Measurements from ENCODE around the gene ETHE1. TPM values are rescaled to one million over a fixed set of nuclear protein-coding genes. Genes with fewer than 3 reads are reported as not detected.

Gene ETHE1
- total and polyA plus RNA-seq, 5 experiments from 2014 or later: 23.9 to 78.7 (median 62.0) TPM

DNA sequence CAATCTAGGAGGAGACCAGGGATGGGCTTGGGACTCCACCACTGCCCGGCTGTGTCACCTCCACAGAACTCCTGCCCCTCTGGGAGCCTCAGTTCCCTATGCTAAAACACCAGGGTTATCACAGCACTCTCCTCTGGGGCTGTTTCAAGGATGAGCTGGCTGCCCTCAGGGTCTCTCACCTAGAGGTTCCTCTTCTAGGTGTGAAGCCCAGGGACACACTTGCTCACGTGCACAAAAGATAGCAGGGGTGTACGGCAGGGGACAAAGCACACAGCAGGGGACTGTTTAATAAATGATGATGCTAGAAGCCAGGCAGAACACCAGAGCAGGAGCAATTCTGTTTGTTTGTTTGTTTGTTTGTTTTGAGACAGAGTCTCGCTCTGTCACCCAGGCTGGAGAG is 44.8 kb downstream of the ETHE1 start:
- POLR2A ChIA-PET: interaction anchor here (0.8 kb wide), 1 partner anchor 20 kb away, joined by 4 read pairs; no protein-coding TSS in a partner anchor
- DNase-seq (no peak), ATAC-seq (no peak)
- H3K9me3 Mint-ChIP-seq: no peaks in the 10 kb centered on the region
- peaks cover 0 to 35% (median 17%) of the 10 kb centered on the region in 3 donors for H3K36me3 Mint-ChIP-seq
- peak overlapping the region in 1 of 10 donors; percentile 16 for H3K27ac Mint-ChIP-seq
- no peaks in the 10 kb centered on the region for H3K27me3 Mint-ChIP-seq
- no peak overlapping the region for H3K4me3 Mint-ChIP-seq
- peaks cover 0 to 2% (median under 1%) of the 10 kb centered on the region in 4 donors for H3K4me1 Mint-ChIP-seq

DNA sequence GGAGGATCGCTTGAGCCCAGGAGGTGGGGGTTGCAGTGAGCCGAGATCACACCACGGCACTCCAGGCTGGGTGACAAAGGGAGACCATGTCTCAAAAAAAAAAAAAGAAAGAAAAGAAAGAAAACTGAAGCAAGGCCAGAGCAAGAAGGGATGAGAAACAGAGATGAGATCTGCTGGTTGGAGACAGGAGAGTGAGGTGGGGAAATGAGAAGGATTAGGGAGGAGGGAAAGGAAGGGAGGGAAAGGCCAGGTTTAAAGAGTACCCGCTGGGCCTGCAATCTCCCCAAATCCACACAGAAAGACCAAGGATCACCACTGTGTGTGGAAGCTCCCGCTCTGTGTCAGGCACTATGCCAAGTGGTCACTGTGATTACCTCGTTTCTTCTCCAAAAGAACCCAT is 45.3 kb downstream of the ETHE1 start:
- DNase-seq: no peak
- Mint-ChIP-seq H3K4me3 (no peak overlapping the region), H3K9me3 (no peaks in the 10 kb centered on the region), H3K36me3 (peaks cover 0 to 35% (median 17%) of the 10 kb centered on the region in 3 donors), H3K27ac (peak overlapping the region in 3 of 10 donors; percentile 16 to 56 (median 31)), H3K27me3 (no peaks in the 10 kb centered on the region), H3K4me1 (peaks cover 0 to 2% (median under 1%) of the 10 kb centered on the region in 4 donors)
- POLR2A ChIA-PET: no interaction called here
- no peak for ATAC-seq

DNA sequence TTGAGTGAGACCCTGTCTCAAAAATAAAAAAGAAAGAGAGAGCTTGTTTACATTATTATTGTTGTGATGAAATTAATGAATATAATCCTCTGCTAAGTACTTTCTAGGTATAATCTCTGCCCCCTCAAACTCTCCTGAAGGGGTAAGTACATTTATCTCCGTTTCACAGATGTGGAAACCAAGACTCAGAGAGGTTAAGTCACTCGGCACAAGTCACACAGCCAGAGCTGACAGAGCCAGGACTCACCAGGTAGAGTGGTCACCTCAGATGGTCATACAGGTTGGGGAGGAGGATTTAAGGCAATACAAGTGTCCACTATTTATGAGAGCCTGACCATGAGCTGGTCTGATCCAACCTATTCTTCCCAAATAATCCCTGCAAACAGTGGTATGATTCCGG is 46.4 kb downstream of the ETHE1 start:
- POLR2A ChIA-PET: interaction anchor here (0.6 to 1.5 kb wide), 6 partner anchors 14 to 52 kb away, joined by 3 to 12 read pairs (median 3); partner anchors contain the start of genes LYPD3 and ZNF575
- no peaks in the 10 kb centered on the region for H3K9me3 Mint-ChIP-seq
- H3K4me1 Mint-ChIP-seq: peaks cover 2 to 8% (median 5%) of the 10 kb centered on the region in 4 donors
- ATAC-seq (no peak), DNase-seq (no peak)
- H3K27ac Mint-ChIP-seq: peak overlapping the region in 4 of 10 donors; percentile 43 to 80 (median 64)
- H3K36me3 Mint-ChIP-seq: peaks cover 0 to 35% (median 14%) of the 10 kb centered on the region in 3 donors
- H3K27me3 Mint-ChIP-seq: no peaks in the 10 kb centered on the region
- H3K4me3 Mint-ChIP-seq: no peak overlapping the region

DNA sequence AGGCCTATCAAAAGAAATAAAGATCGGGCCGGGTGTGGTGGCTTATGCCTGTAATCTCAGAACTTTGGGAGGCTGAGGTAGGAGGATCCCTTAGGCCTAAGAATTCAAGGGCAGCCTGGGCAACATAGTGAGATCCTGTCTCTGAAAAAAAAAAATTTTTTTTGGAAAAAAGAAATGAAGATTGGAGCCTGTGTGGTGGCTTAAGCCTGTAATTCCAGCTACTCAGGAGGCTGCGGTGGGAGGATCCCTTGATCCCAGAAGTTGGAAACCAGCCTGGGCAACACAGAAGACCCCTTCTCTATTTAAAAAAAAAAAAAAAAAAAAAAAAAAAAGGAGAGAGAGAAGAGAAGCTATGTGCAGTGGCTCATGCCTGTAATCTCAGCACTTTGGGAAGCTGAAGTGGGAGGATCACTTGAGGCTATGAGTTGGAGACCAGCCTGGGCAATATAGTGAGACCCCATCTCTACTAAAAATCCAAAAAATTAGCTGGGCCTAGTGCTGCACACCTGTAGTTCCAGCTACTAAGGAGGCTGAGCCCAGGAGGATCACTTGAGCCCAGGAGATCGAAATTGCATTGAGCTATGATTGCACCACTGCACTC is 46.9 kb downstream of the ETHE1 start:
- H3K4me3 Mint-ChIP-seq: no peak overlapping the region
- H3K27ac Mint-ChIP-seq: peak overlapping the region in 4 of 10 donors; percentile 32 to 80 (median 54)
- no peaks in the 10 kb centered on the region for H3K27me3 Mint-ChIP-seq
- no peaks in the 10 kb centered on the region for H3K9me3 Mint-ChIP-seq
- POLR2A ChIA-PET: interaction anchor here (0.6 to 1.5 kb wide), 6 partner anchors 15 to 53 kb away, joined by 3 to 12 read pairs (median 3); partner anchors contain the start of genes LYPD3 and ZNF575
- ATAC-seq (no peak), DNase-seq (no peak)
- peaks cover 0 to 38% (median 16%) of the 10 kb centered on the region in 3 donors for H3K36me3 Mint-ChIP-seq
- H3K4me1 Mint-ChIP-seq: peaks cover 7 to 13% (median 9%) of the 10 kb centered on the region in 4 donors

DNA sequence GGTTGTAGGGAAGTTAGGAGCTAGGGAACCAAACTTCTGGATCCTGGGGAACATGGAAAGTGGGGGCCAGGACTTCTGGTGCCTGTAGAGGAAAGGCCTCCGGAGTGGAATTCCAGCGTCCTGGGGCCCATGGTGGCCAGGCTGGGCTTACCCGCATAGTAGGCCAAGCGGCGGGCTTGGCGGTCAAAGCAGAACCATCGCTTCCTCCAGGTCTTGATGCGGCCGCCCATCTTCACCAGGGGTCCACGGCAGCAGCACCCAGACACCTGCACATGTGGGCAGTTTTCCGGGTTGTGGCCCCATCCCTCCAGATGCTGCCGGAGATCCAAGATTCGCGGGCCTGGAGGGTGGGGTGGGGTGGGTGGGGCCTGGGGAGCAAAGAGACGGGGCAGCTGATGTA is 47.8 kb downstream of the ETHE1 start:
- Mint-ChIP-seq H3K27me3 (no peaks in the 10 kb centered on the region), H3K9me3 (no peaks in the 10 kb centered on the region), H3K4me3 (no peak overlapping the region), H3K27ac (peak overlapping the region in 5 of 10 donors; percentile 34 to 79 (median 52)), H3K36me3 (peaks cover 0 to 34% (median 16%) of the 10 kb centered on the region in 3 donors), H3K4me1 (peaks cover 7 to 19% (median 14%) of the 10 kb centered on the region in 4 donors)
- POLR2A ChIA-PET: no interaction called here
- ATAC-seq (no peak), DNase-seq (no peak)

DNA sequence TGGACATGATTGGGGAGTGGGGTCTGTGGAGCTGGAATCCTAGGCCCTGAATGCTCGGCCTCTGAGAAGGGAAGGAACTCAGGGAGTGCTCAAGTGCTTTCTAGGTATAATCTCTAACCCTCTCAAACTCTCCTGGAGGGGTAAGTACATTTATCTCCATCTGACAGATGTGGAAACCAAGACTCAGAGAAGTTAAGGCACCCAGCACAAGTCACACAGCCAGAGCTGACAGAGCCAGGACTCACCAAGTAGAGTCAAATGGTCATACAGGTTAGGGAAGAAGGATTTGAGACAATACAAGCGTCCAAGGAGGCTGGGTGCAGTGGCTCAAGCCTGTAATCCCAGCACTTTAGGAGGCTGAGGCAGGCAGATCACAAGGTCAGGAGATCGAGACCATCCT is 48.7 kb downstream of the ETHE1 start:
- H3K4me1 Mint-ChIP-seq: peaks cover 14 to 23% (median 21%) of the 10 kb centered on the region in 4 donors
- no peaks in the 10 kb centered on the region for H3K9me3 Mint-ChIP-seq
- peaks cover 0 to 32% (median 16%) of the 10 kb centered on the region in 3 donors for H3K36me3 Mint-ChIP-seq
- peak overlapping the region in 8 of 10 donors; percentile 9 to 99 (median 82) for H3K27ac Mint-ChIP-seq
- DNase-seq: no peak
- no peak for ATAC-seq
- H3K27me3 Mint-ChIP-seq: no peaks in the 10 kb centered on the region
- POLR2A ChIA-PET: interaction anchor here (0.7 kb wide), 1 partner anchor 15 kb away, joined by 3 read pairs; no protein-coding TSS in a partner anchor
- H3K4me3 Mint-ChIP-seq: no peak overlapping the region

DNA sequence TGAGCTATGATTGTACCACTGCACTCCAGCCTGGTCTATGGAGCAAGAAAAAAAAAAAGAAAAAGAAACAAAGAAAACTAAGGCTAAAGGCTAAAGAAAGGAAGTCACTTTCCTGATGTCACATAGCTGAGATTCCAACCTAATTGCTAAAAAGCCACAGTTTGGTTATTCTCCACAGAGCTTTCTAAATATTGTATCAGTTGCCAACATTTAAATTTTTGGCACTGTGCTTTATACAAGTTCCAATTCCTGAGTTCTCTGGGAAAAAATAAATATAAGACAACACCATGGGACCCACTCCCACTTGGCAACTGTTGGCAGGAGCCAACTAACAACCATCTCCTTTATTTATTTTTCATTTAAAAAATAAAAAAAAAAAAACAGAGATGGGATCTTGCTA is 50.4 kb downstream of the ETHE1 start:
- Mint-ChIP-seq H3K4me1 (peaks cover 18 to 38% (median 35%) of the 10 kb centered on the region in 4 donors), H3K36me3 (peaks cover 0 to 29% (median 16%) of the 10 kb centered on the region in 3 donors), H3K27me3 (no peaks in the 10 kb centered on the region), H3K27ac (peak overlapping the region in 9 of 10 donors; percentile 2 to 100 (median 99)), H3K9me3 (no peaks in the 10 kb centered on the region), H3K4me3 (peak overlapping the region in 1 of 10 donors; percentile 91)
- POLR2A ChIA-PET: interaction anchor here (5.9 kb wide), 1 partner anchor 12 kb away, joined by 71 read pairs; the partner anchor contains the start of gene LYPD3
- DNase-seq (no peak), ATAC-seq (no peak)

DNA sequence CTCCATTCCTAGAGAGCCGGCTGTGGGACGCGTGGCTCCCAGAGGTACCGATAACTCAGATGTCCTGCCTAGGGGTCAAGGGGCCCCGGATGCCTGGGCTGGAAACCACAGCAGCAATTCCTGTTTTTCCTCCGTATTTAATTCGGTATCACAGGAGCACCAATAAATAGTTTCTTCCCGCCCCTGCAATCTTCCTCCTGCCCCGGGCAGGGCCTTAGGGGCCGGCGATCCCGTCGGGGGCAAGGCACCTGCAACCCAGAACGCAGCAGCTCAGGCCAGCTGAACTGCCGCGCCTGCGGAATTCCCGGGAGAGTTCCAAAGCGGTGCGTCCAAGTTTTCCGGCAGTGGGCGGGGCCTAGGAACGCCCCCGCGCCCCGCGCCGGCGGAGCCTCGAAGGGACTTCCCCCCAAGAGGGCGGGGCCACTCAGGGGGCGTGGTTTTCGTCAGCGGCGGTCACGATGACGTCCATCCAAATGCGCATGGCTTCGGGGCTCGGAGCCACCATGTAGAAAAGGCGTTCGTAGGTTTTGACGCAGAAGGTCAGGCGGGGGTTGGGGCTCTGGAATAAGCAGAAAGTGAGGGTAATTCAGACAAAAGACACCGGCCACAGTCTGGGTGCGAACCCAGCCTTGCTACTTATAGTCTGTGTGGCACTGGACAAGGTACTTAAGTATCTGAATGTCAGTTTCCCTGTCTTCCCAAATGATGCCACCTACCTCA is 51.9 kb downstream of the ETHE1 start:
- peak overlapping the region; percentile 92 to 100 (median 99) for H3K27ac Mint-ChIP-seq
- no peaks in the 10 kb centered on the region for H3K27me3 Mint-ChIP-seq
- peaks cover 18 to 52% (median 43%) of the 10 kb centered on the region in 4 donors for H3K4me1 Mint-ChIP-seq
- ATAC-seq (peak; percentile 85 to 92), DNase-seq (peak; percentile 88 to 98 (median 98))
- no peaks in the 10 kb centered on the region for H3K9me3 Mint-ChIP-seq
- H3K4me3 Mint-ChIP-seq: peak overlapping the region; percentile 81 to 93 (median 86)
- POLR2A ChIA-PET: interaction anchor here (0.9 to 5.9 kb wide), 3 partner anchors 11 to 36 kb away, joined by 3 to 71 read pairs (median 4); partner anchors contain the start of genes LYPD3 and PHLDB3
- peaks cover 0 to 17% (median 9%) of the 10 kb centered on the region in 3 donors for H3K36me3 Mint-ChIP-seq

DNA sequence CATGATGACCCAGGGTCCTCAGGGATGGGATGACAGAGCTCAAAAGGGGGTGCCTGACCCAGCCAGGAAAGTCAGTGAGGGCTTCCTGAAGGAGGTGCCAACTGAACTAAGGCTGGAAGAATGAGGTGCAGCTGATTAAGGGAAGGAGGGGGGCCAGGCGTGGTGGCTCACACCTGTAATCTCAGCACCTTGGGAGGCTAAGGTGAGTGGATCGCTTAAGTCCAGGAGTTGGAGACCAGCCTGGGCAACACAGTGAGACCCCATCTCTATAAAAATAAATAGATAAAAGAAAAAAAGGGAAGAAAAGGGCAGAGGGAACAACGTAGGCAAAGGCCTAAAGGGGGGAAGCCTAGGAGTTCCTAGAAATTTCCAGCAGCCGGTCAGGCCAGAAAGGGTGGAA is 52.5 kb downstream of the ETHE1 start:
- H3K4me3 Mint-ChIP-seq: peak overlapping the region; percentile 81 to 93 (median 86)

DNA sequence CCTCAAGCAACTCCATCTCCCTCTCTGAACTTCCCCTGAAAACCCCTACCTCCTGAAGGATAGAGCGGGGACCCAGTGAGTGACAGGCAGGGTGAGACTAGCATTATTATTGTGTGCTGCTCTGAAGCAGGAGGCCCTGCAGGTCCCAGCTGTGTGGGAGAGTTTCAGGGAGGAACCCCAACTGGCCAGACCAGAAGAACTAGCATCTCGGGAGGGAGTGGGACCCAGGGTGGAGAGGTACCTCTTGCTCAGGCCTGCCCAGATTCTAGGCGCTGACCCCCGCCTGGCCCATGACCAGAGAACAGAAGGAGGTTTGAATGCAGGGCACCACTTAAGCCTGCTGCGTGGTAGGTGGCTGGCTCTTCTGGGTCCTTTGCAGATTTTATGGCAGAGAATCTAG is 55.9 kb downstream of the ETHE1 start:
- DNase-seq (no peak), ATAC-seq (no peak)
- POLR2A ChIA-PET: interaction anchor here (0.6 to 5.9 kb wide), 4 partner anchors 7 to 66 kb away, joined by 3 to 71 read pairs (median 7); partner anchors contain the start of gene LYPD3
- Mint-ChIP-seq H3K4me3 (peak overlapping the region in 2 of 10 donors; percentile 34 to 67), H3K36me3 (peaks cover 0 to 4% (median 3%) of the 10 kb centered on the region in 3 donors), H3K4me1 (peaks cover 32 to 83% (median 76%) of the 10 kb centered on the region in 4 donors), H3K27me3 (no peaks in the 10 kb centered on the region), H3K27ac (peak overlapping the region; percentile 89 to 100 (median 99)), H3K9me3 (no peaks in the 10 kb centered on the region)

More for the DNA sequence above, 52.5 kb downstream of the ETHE1 start:
- Mint-ChIP-seq H3K27me3 (no peaks in the 10 kb centered on the region), H3K36me3 (peaks cover 0 to 17% (median 9%) of the 10 kb centered on the region in 3 donors), H3K27ac (peak overlapping the region; percentile 51 to 100 (median 99)), H3K4me1 (peaks cover 20 to 58% (median 49%) of the 10 kb centered on the region in 4 donors), H3K9me3 (no peaks in the 10 kb centered on the region)
- ATAC-seq (no peak), DNase-seq (no peak)
- POLR2A ChIA-PET: interaction anchor here (1.6 to 5.9 kb wide), 2 partner anchors 10 to 30 kb away, joined by 4 to 71 read pairs; partner anchors contain the start of genes LYPD3 and PHLDB3

DNA sequence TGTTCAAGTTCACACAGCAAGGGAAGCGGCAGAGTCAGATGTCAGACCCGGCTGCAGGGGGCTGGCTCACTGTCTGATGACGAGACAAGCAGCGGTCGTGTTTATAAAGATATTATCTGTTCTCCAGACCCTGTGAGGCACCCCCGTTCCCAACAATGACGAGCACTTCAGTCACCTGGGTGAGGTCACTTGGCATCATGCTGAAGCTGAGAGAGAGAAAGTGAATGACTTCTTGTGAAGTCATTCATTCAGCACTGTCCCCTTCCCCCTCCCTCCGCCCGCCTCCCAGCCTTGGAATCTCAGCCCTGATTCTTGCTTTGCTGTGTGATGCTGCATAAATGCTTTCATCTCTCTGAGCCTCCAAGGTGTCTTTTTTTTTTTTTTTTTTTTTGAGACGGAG is 56.7 kb downstream of the ETHE1 start:
- DNase-seq (peak; percentile 23 to 96 (median 86)), ATAC-seq (peak; percentile 75 to 83)
- peaks cover 0 to under 1% (median 0%) of the 10 kb centered on the region in 3 donors for H3K36me3 Mint-ChIP-seq
- H3K27me3 Mint-ChIP-seq: no peaks in the 10 kb centered on the region
- peaks cover 33 to 81% (median 77%) of the 10 kb centered on the region in 4 donors for H3K4me1 Mint-ChIP-seq
- H3K27ac Mint-ChIP-seq: peak overlapping the region; percentile 89 to 100 (median 99)
- POLR2A ChIA-PET: interaction anchor here (0.6 to 2.3 kb wide), 7 partner anchors 11 to 65 kb away, joined by 3 to 14 read pairs (median 4); partner anchors contain the start of gene PHLDB3
- H3K4me3 Mint-ChIP-seq: peak overlapping the region; percentile 16 to 82 (median 68)
- H3K9me3 Mint-ChIP-seq: no peaks in the 10 kb centered on the region

DNA sequence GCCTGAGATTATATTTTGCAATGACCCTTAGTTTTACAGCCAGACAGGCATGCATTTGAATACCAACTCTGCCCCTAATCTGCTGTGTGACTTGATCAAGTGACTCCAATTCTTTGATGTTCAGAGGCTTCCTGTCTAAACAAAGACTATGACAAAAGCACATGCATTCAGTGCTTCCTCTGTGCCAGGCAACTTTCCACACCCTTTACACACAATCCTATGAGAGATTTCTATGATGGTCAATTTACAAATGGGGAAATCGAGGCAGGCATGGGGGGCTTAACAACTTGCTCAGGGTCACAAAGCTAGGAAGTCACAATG is 57.9 kb downstream of the ETHE1 start:
- ATAC-seq: peak; percentile 63 to 65
- peak overlapping the region; percentile 32 to 76 (median 60) for H3K4me3 Mint-ChIP-seq

More for the DNA sequence above, 57.9 kb downstream of the ETHE1 start:
- peak in 6 of 10 donors; percentile 41 to 79 (median 60) for DNase-seq
- peaks cover 33 to 80% (median 75%) of the 10 kb centered on the region in 4 donors for H3K4me1 Mint-ChIP-seq
- POLR2A ChIA-PET: interaction anchor here (0.6 to 2.3 kb wide), 4 partner anchors 22 to 64 kb away, joined by 3 to 14 read pairs (median 4); partner anchors contain the start of genes PHLDB3 and ZNF575
- H3K27ac Mint-ChIP-seq: peak overlapping the region; percentile 89 to 100 (median 99)
- H3K9me3 Mint-ChIP-seq: no peaks in the 10 kb centered on the region
- H3K27me3 Mint-ChIP-seq: no peaks in the 10 kb centered on the region
- H3K36me3 Mint-ChIP-seq: no peaks in the 10 kb centered on the region
